ENCODE data around the gene FGF4. TPM values are rescaled to one million over a fixed set of nuclear protein-coding genes. Genes with fewer than 3 reads are reported as not detected.
A peak's percentile ranks its signal among the peaks of the same experiment; 100 is the strongest.

Gene FGF4
- total RNA-seq, 2 donors from 2014 or later: not detected

- DNase-seq (no peak), ATAC-seq (no peak)
- H3K27me3 ChIP-seq: no peaks in the 10 kb centered on the region
- no peak overlapping the region for H3K4me3 ChIP-seq
- TF ChIP-seq CTCF (IDR thresholded peaks at IDR 0.05): no peak
- no peak for TF ChIP-seq POLR2A (IDR thresholded peaks at IDR 0.05)
- intact Hi-C loops (cut with DNase I): no loop called here
- H3K4me1 ChIP-seq: no peaks in the 10 kb centered on the region
- H3K27ac ChIP-seq: no peak overlapping the region
- H3K36me3 ChIP-seq (replicated peaks in 1 of 2; ENCODE audit: insufficient read depth in 1 of 2, low read depth in 2 of 2): no peaks in the 10 kb centered on the region
- no peaks in the 10 kb centered on the region for H3K9me3 ChIP-seq
- WGBS, 2 donors: 75 to 82% methylated on average over 2 of the region's 2 CpGs
These were observed 27.9 kb upstream of the FGF4 start for GRCh38 chr11:69803022-69803421.

- DNase-seq (no peak), ATAC-seq (no peak)
- Histone ChIP-seq H3K4me1 (no peaks in the 10 kb centered on the region), H3K27ac (no peak overlapping the region), H3K4me3 (no peak overlapping the region), H3K9me3 (no peaks in the 10 kb centered on the region), H3K36me3 (replicated peaks in 1 of 2; ENCODE audit: insufficient read depth in 1 of 2, low read depth in 2 of 2) (no peaks in the 10 kb centered on the region), H3K27me3 (no peaks in the 10 kb centered on the region)
- TF ChIP-seq POLR2A (IDR thresholded peaks at IDR 0.05) (no peak), CTCF (IDR thresholded peaks at IDR 0.05) (no peak)
- 44 to 57% methylated on average over 1 of the region's 1 CpG for WGBS, 2 donors
- intact Hi-C loops (cut with DNase I): no loop called here
These were observed 27.4 kb upstream of the FGF4 start for GRCh38 chr11:69802590-69802989.

- no peaks in the 10 kb centered on the region for H3K36me3 ChIP-seq (replicated peaks in 1 of 2; ENCODE audit: insufficient read depth in 1 of 2, low read depth in 2 of 2)
- DNase-seq: peak; percentile 9 to 47 (median 29)
- H3K27ac ChIP-seq: no peak overlapping the region
- TF ChIP-seq CTCF (IDR thresholded peaks at IDR 0.05): peak; percentile 36 to 61 (median 51)
- no peak for TF ChIP-seq POLR2A (IDR thresholded peaks at IDR 0.05)
- H3K4me3 ChIP-seq: no peak overlapping the region
- no peaks in the 10 kb centered on the region for H3K9me3 ChIP-seq
- intact Hi-C loops (cut with DNase I): no loop called here
- WGBS, 2 donors: 26 to 49% methylated on average over 6 to 15 of the region's 15 CpGs
- peak; percentile 30 for ATAC-seq
- H3K27me3 ChIP-seq: no peaks in the 10 kb centered on the region
- no peaks in the 10 kb centered on the region for H3K4me1 ChIP-seq
These were observed 26.6 kb upstream of the FGF4 start for GRCh38 chr11:69801513-69802335.

- no peak for DNase-seq
- no peak for ATAC-seq
- TF ChIP-seq CTCF (IDR thresholded peaks at IDR 0.05) (no peak), POLR2A (IDR thresholded peaks at IDR 0.05) (no peak)
- Histone ChIP-seq H3K4me1 (no peaks in the 10 kb centered on the region), H3K27ac (no peak overlapping the region), H3K9me3 (no peaks in the 10 kb centered on the region), H3K36me3 (replicated peaks in 1 of 2; ENCODE audit: insufficient read depth in 1 of 2, low read depth in 2 of 2) (no peaks in the 10 kb centered on the region), H3K27me3 (no peaks in the 10 kb centered on the region), H3K4me3 (no peak overlapping the region)
- intact Hi-C loops (cut with DNase I): no loop called here
- 69 to 85% methylated on average over 4 to 5 of the region's 5 CpGs for WGBS, 2 donors
These were observed 25.1 kb upstream of the FGF4 start for GRCh38 chr11:69800278-69800677.

GRCh38 chr11:69799582-69799981 is 24.4 kb upstream of the FGF4 start:
- intact Hi-C loops (cut with DNase I): no loop called here
- Histone ChIP-seq H3K27me3 (no peaks in the 10 kb centered on the region), H3K9me3 (no peaks in the 10 kb centered on the region), H3K36me3 (replicated peaks in 1 of 2; ENCODE audit: insufficient read depth in 1 of 2, low read depth in 2 of 2) (no peaks in the 10 kb centered on the region), H3K4me3 (no peak overlapping the region), H3K4me1 (no peaks in the 10 kb centered on the region), H3K27ac (no peak overlapping the region)
- DNase-seq (no peak), ATAC-seq (no peak)
- TF ChIP-seq CTCF (IDR thresholded peaks at IDR 0.05): no peak
- WGBS, 2 donors: 11 to 13% methylated on average over 3 of the region's 3 CpGs

Data from body of pancreas (tissue), 4 donors.